ENCODE data around the gene CCDC127.

DNA sequence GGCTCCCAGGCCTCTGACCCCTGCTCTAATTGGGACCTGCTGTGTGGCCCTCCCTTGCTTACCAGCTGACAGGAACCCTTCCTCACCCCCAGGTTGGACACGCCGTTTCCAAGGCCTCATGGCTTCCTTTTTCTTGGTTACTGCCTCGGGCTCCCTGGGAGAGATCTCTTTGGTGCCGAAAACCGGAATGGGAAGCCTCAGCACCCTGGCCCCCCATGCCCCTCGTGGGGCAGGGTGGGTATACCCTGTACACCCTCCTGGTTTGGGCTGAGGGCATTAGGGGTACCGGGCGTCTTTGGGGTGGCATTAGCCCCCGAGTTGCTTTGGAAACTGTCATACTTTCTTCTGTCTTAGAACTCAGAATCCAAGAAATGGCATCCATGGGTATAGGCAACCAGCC, 36.8 kb downstream of the CCDC127 start:
- TF ChIP-seq CTCF (conservative IDR thresholded peaks at IDR 0.05 in 1 of 2, IDR thresholded peaks at IDR 0.05 in 1 of 2; ENCODE audit: extremely low read depth in 1 of 2, insufficient read depth in 1 of 2, low read depth in 1 of 2, low read length in 2 of 2) (no peak), EZH2 (IDR thresholded peaks at IDR 0.05; ENCODE audit: borderline replicate concordance, low read length) (no peak)

Data from mammary epithelial cell (primary cell).